Mononuclear cell (primary cell): Measurements from ENCODE around the gene JMJD8. TPM values are rescaled to one million over a fixed set of nuclear protein-coding genes. Genes with fewer than 3 reads are reported as not detected.
A peak's percentile ranks its signal among the peaks of the same experiment; 100 is the strongest.

Experiments
- H3K27me3 ChIP-seq: 2 replicates; pipeline ENCODE4 v1.6.0; 2011; ENCODE audit warnings: low read length, control low read depth; ENCODE audit not compliant: insufficient read depth
- H3K4me1 ChIP-seq: 2 replicates; pipeline ENCODE4 v1.5.1; 2011; ENCODE audit warnings: mild to moderate bottlenecking, low read length, control low read depth; ENCODE audit not compliant: insufficient read depth
- H3K4me3 ChIP-seq: 2 replicates; pipeline ENCODE4 v1.5.1; 2011; ENCODE audit warnings: mild to moderate bottlenecking, low read length, moderate library complexity
- H3K9me3 ChIP-seq: 2 replicates; pipeline ENCODE4 v1.5.1; 2011; ENCODE audit warnings: low read depth, mild to moderate bottlenecking, control low read depth, low read length
- total RNA-seq: library from RNA; depleted of rRNA; stranded (reverse); fragments of >200 nt; gene quantifications from one replicate; pipeline ENCODE4 v1.2.3, GENCODE V29; 2012

The JMJD8 gene
- total RNA-seq, 1 donor: 25.0 TPM

- H3K4me1 ChIP-seq: peaks cover 20% of the 10 kb centered on the region
- no peak overlapping the region for H3K4me3 ChIP-seq
- H3K9me3 ChIP-seq: no peaks in the 10 kb centered on the region
- no peaks in the 10 kb centered on the region for H3K27me3 ChIP-seq
These were observed 11.8 kb downstream of the JMJD8 start for GRCh38 chr16:672371-672770.

GRCh38 chr16:671353-672131 lies 12.6 kb downstream of the JMJD8 start:
- H3K27me3 ChIP-seq: no peaks in the 10 kb centered on the region
- H3K4me3 ChIP-seq: no peak overlapping the region
- H3K4me1 ChIP-seq: peaks cover 24% of the 10 kb centered on the region
- no peaks in the 10 kb centered on the region for H3K9me3 ChIP-seq

GRCh38 chr16:670485-671352 lies 13.4 kb downstream of the JMJD8 start:
- Histone ChIP-seq H3K9me3 (no peaks in the 10 kb centered on the region), H3K4me1 (peaks cover 24% of the 10 kb centered on the region), H3K4me3 (no peak overlapping the region), H3K27me3 (no peaks in the 10 kb centered on the region)

GRCh38 chr16:669666-670065 lies 14.5 kb downstream of the JMJD8 start:
- Histone ChIP-seq H3K27me3 (no peaks in the 10 kb centered on the region), H3K9me3 (no peaks in the 10 kb centered on the region), H3K4me1 (peaks cover 17% of the 10 kb centered on the region), H3K4me3 (no peak overlapping the region)

- Histone ChIP-seq H3K9me3 (no peaks in the 10 kb centered on the region), H3K27me3 (no peaks in the 10 kb centered on the region), H3K4me3 (peak overlapping the region; percentile 65), H3K4me1 (peaks cover 16% of the 10 kb centered on the region)
These were observed 15.5 kb downstream of the JMJD8 start for GRCh38 chr16:668519-669171.

GRCh38 chr16:667780-668518 lies 16.2 kb downstream of the JMJD8 start, which contains the start of gene RHOT2:
Gene RHOT2, plus strand, starts transcription at chr16:668132. Its CDS starts 68 bp downstream, at chr16:668200.
- Histone ChIP-seq H3K9me3 (no peaks in the 10 kb centered on the region), H3K27me3 (no peaks in the 10 kb centered on the region), H3K4me3 (peak within 1 kb of the TSS; percentile 65), H3K4me1 (peaks cover 16% of the 10 kb centered on the region)

GRCh38 chr16:667113-667779 lies 16.9 kb downstream of the JMJD8 start:
- H3K4me3 ChIP-seq: no peak overlapping the region
- H3K27me3 ChIP-seq: no peaks in the 10 kb centered on the region
- peaks cover 16% of the 10 kb centered on the region for H3K4me1 ChIP-seq
- no peaks in the 10 kb centered on the region for H3K9me3 ChIP-seq

- no peaks in the 10 kb centered on the region for H3K9me3 ChIP-seq
These were observed 17.6 kb downstream of the JMJD8 start for GRCh38 chr16:666572-666971.

GRCh38 chr16:662597-662996 lies 21.5 kb downstream of the JMJD8 start:
- no peaks in the 10 kb centered on the region for H3K27me3 ChIP-seq
- no peak overlapping the region for H3K4me3 ChIP-seq
- H3K4me1 ChIP-seq: peaks cover 18% of the 10 kb centered on the region
- no peaks in the 10 kb centered on the region for H3K9me3 ChIP-seq

More at GRCh38 chr16:666572-666971, 17.6 kb downstream of the JMJD8 start:
- Histone ChIP-seq H3K4me1 (peaks cover 16% of the 10 kb centered on the region), H3K4me3 (no peak overlapping the region), H3K27me3 (no peaks in the 10 kb centered on the region)

GRCh38 chr16:662095-662494 lies 22.0 kb downstream of the JMJD8 start:
- no peaks in the 10 kb centered on the region for H3K27me3 ChIP-seq
- H3K4me1 ChIP-seq: peaks cover 13% of the 10 kb centered on the region

GRCh38 chr16:661184-661821 lies 22.8 kb downstream of the JMJD8 start:
- Histone ChIP-seq H3K4me1 (peaks cover 12% of the 10 kb centered on the region), H3K9me3 (no peaks in the 10 kb centered on the region), H3K4me3 (no peak overlapping the region), H3K27me3 (no peaks in the 10 kb centered on the region)

More at GRCh38 chr16:662095-662494, 22.0 kb downstream of the JMJD8 start:
- H3K9me3 ChIP-seq: no peaks in the 10 kb centered on the region
- H3K4me3 ChIP-seq: no peak overlapping the region

- Histone ChIP-seq H3K4me1 (peaks cover 12% of the 10 kb centered on the region), H3K9me3 (no peaks in the 10 kb centered on the region), H3K27me3 (no peaks in the 10 kb centered on the region), H3K4me3 (no peak overlapping the region)
These were observed 23.5 kb downstream of the JMJD8 start for GRCh38 chr16:660459-661183.

GRCh38 chr16:660132-660458 lies 24.0 kb downstream of the JMJD8 start:
- no peaks in the 10 kb centered on the region for H3K27me3 ChIP-seq
- no peaks in the 10 kb centered on the region for H3K9me3 ChIP-seq
- no peak overlapping the region for H3K4me3 ChIP-seq

More at GRCh38 chr16:660132-660458, 24.0 kb downstream of the JMJD8 start:
- H3K4me1 ChIP-seq: peaks cover 12% of the 10 kb centered on the region
